Fibroblast of skin of right biceps (primary cell): Measurements from ENCODE around the gene STXBP4.

Experiments
- DNase-seq: peaks from one replicate; pipeline ENCODE4 v3.0.0-alpha.2; 2013

Gene STXBP4, protein sequence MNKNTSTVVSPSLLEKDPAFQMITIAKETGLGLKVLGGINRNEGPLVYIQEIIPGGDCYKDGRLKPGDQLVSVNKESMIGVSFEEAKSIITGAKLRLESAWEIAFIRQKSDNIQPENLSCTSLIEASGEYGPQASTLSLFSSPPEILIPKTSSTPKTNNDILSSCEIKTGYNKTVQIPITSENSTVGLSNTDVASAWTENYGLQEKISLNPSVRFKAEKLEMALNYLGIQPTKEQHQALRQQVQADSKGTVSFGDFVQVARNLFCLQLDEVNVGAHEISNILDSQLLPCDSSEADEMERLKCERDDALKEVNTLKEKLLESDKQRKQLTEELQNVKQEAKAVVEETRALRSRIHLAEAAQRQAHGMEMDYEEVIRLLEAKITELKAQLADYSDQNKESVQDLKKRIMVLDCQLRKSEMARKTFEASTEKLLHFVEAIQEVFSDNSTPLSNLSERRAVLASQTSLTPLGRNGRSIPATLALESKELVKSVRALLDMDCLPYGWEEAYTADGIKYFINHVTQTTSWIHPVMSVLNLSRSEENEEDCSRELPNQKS

DNA sequence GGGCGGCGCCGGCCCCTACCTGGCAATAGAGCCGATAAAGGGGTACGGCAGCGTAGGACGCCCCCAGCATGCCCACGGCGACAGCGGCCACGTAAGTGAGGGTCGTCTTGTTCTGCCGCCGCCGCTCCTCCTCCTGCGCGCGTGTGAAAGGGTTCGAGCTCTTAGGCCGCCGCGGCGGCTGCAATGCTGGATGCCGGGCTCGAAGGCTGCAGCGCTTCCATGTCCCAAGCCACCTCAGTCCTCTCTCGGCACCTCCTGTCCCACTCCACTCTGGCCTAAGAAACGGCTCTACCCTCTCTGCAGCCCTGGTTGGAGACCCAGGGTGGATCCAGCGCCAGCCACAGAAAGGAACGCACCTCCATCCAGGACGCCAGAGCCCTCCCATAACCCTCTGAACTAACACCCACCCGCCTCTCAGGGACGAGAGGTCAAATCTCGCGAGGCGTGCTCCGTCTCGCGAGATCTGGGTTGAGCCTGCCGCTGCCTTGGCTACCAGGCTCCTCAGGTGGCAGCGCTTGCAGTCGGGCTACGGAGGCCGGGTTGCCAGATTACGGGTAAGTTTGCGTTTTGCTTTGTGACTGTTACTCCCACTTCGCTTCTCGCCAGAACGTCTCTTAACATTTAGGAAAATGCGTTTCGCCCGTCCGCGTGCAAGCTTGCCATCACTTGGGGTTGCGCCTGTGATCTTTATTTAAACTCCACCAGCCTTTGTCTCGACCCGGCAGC lies at the start of gene STXBP4, which contains the start of gene COX11:
Gene STXBP4 (plus strand): TSS at position 504 of the 726 bp plus-strand sequence. CDS start 17,455 bp downstream, outside the sequence.
Gene COX11 (minus strand): TSS at position 393 of the 726 bp plus-strand sequence. CDS start 8 bp downstream, at position 385.
- peak; percentile 96 for DNase-seq

- no peak for DNase-seq
Measured at GRCh38 chr17:54919425-54919824, 49.1 kb upstream of the STXBP4 start.

DNA sequence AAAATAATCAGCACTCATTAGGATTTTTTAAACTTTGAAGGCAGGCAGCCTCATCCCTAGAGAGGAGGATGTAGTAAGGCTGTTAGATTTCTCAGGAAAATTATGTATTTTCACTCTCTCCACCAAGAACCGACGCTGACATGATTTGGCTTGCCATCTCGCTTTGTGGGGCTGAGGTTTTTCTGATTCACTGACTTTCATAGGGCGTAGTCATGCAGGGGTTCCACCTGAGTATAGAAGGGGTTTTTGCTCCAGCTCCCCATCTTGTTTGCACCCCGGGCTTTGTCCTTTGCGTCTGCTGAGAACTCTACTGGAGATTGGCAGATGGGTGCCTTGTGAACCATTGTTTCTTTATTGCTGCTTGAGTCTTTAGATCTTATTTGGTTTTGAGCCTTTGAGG lies 47.7 kb upstream of the STXBP4 start:
- no peak for DNase-seq

- DNase-seq, result no peak
Measured at GRCh38 chr17:54924405-54924804, 44.2 kb upstream of the STXBP4 start.

DNA sequence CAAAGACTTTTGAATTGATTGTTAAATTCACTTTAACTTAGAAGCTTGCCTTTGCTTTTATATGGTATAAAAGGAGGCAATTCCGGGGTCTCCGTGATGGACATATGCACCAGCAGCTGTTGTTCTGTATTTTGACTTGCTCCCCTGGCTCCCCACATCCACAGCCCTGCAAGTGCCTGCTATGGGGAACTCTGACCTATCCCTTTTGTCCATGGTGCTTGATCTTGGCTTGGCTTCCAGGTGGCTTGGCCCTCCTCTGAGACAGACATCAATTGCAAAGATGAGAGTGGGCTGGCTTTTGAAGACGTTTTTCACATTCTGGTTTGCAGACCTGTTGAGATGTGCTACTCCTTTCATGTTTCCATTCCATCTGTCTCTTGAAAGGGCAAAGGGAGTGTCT lies 41.0 kb upstream of the STXBP4 start:
- DNase-seq, result no peak

GRCh38 chr17:54932711-54933110 lies 35.9 kb upstream of the STXBP4 start:
- DNase-seq, result no peak

DNA sequence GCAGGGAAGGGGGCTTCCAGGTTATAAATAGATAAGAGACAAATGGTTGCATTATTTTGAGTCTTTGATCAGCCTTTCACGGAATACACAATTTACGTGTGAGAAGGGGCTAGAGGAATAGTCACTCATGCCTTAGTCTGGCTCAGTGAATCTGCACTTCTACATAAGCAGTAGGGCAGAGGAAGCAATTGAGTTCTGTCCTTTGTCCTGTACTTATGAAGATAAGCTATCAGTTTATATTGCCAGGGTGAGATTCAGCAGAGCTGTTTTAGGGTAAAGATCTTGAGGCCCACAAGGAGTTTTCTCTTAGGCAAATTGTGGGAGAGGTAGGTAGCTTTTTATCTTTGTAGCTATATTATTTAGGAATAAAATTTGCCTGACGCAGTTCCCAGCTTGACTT lies 34.6 kb upstream of the STXBP4 start:
- no peak for DNase-seq

GRCh38 chr17:54935471-54935870 lies 33.1 kb upstream of the STXBP4 start:
- DNase-seq, result no peak

DNA sequence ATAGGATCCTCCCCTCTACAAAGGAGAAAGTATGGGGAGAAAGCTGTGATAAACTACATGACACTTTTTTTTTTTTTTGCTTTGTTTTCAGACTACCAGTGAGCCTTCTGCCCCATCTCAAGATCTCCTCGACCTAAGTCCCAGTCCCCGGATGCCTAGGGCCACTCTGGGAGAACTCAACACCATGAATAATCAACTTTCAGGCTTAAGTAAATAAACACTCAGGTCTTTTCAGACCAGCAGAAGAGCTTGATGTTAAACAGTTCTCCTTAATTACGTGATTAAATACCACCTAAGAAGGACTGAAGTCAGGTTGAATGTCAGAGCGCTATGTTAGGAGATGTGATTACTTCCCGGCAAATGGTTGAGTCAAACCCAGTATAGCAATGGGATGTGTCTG lies 31.5 kb upstream of the STXBP4 start:
- DNase-seq, result no peak

DNA sequence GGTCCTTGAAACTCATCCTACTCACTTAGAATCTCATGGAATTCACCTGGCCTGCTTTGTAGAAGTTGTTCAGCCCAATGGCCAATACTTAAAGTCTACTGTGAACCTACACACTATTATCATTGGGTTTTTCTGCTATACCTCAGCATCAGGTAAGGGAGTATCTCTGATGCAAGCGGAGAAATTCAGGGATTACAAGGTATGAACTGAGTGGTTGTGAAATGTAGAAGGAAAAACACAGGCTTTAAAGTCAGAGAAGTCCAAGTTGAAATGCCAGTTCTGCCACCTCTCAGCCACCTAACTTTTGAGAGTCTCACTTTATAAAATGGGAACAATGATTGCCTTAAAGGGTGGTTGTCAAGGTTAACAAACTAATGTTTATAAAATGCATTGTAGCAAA lies 31.1 kb upstream of the STXBP4 start:
- DNase-seq, result no peak

GRCh38 chr17:54941285-54941684 lies 27.3 kb upstream of the STXBP4 start:
- DNase-seq, result no peak

- DNase-seq, result peak; percentile 70
Measured at GRCh38 chr17:54944796-54945195, 23.8 kb upstream of the STXBP4 start.

GRCh38 chr17:54945231-54945630 lies 23.3 kb upstream of the STXBP4 start:
- no peak for DNase-seq

DNA sequence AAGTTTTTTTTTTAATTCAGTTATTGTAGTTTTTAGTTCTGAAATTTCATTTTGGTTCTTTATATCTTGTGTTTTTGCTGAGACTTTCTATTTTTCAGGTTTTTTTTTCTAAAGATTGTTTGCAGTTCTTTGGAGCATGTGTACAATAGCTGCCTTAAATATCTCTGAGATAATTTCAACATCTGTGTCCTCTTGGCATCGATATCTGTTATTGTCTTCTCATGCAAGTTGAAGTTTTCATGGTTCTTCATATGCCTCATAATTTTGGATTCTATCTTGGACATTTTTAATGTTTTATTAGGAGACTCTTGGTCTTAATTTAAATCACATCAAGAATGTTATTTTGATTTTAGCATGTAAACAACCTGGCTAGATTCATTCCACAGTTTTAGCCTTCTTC lies 22.9 kb upstream of the STXBP4 start:
- DNase-seq, result no peak

DNA sequence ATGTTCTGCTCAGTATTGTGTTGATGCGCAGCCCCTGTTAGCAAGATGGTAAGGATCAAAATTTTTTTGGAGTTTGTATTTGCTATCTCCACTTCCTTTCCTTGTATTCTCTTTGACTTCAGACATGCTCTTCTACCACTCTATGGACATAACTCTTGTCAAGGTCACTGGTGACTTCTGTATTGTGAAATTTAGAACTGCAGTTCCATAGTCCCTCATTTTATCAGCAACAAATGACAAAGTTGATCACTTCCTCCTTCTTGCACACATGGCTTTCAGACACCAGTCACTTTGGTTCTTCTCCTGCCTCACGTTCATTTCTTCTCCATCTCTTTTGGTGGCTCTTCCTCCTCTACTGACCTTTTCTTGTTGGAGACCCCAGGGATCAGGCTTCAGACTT lies 21.2 kb upstream of the STXBP4 start:
- no peak for DNase-seq

DNA sequence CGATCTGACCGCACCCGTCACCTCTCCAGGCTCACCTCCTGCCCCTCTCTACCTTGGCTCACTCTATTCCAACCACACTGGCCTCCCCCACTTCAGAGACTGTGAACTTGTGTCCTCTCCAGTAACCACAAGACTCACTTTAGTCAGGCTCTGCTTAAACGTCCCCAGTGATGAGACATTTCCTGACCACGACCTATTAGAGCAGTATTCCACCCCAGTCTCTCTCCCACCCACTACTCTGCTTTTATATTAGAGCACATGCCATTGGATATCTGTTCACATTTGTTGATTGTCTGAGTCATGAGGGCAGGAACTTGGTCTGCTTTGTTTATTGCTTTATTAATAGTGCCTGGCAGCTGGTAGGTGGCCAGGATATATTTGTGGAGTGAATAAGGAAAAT lies 20.2 kb upstream of the STXBP4 start:
- DNase-seq, result peak; percentile 92

DNA sequence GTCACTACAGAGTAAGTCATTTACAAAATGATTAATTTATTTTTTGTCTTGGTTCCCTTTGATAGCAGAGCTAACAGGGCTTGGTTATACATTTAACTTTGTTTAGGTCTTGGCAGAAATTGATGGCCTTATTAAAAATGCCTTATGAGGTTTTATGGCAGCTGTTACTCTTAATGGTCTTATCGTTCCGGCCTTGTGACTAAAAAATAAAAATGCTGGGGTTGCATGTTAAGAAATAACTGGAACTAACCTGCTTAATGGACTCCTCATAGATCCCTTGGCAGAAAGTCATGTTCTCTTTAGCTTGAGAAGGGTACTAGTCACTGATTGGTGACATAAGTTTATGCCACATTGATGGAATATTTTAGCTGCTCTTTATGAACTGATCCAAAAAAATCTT lies 18.4 kb upstream of the STXBP4 start:
- no peak for DNase-seq

- DNase-seq, result no peak
Measured at GRCh38 chr17:54951286-54951685, 17.3 kb upstream of the STXBP4 start.

- no peak for DNase-seq
Measured at GRCh38 chr17:54956791-54957190, 11.8 kb upstream of the STXBP4 start.

- peak; percentile 32 for DNase-seq
Measured at GRCh38 chr17:54967621-54968261, 824 bp upstream of the STXBP4 start.

DNA sequence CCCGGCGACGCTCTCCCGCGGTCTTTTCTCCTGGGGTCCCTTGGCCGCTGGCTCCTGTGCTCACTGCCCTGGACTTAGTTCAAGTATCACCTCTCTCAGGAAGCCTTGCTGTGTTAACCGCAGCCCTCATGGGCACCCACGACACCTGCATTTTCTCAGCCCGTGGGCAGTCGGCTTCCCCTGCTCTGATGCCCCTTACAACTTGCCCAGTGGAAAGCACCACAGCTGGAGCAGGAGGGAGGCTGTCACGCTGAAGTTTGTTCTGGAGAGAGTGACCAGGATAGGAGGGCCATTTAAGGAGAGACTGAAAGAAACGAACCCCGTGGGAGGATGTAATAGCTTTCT lies 395 bp downstream of the STXBP4 start:
- DNase-seq, result peak; percentile 17

- no peak for DNase-seq
Measured at GRCh38 chr17:54969658-54970572, 1.4 kb downstream of the STXBP4 start.
